Tibial artery (tissue), 4 donors: ENCODE data around the gene TTLL5.

Experiments used
- DNase-seq, 2 donors: peaks; one replicate each; pipeline ENCODE4 v3.0.0-alpha.2; 2019
- H3K27ac ChIP-seq, 2 donors: fragments of 200-600 bp; sonication (generic) in 1 of 2; 1 replicate in 1 of 2; 2 replicates in 1 of 2; pipeline ENCODE4 v1.5.1; 2018 to 2019; ENCODE audit warnings: mild to moderate bottlenecking in 1 of 2
- H3K27me3 ChIP-seq, 2 donors: fragments of 200-600 bp; sonication (generic) in 1 of 2; one replicate each; pipeline versions ENCODE4 v1.5.1 to v1.6.0; 2016 to 2019
- H3K36me3 ChIP-seq, 3 donors: fragments of 200-600 bp; sonication (generic) in 2 of 3; one replicate each; pipeline ENCODE4 v1.5.1; 2016 to 2019; ENCODE audit warnings: mild to moderate bottlenecking in 2 of 3
- H3K4me1 ChIP-seq, 4 donors: fragments of 200-600 bp; sonication (generic) in 2 of 4; 1 replicate in 3 of 4; 2 replicates in 1 of 4; pipeline ENCODE4 v1.5.1; 2016 to 2019
- H3K4me3 ChIP-seq, 2 donors: fragments of 200-600 bp; sonication (generic) in 1 of 2; 1 replicate in 1 of 2; 2 replicates in 1 of 2; pipeline ENCODE4 v1.5.1; 2018 to 2019; ENCODE audit warnings: mild to moderate bottlenecking in 2 of 2
- H3K9me3 ChIP-seq, 3 donors: fragments of 200-600 bp; sonication (generic) in 1 of 3; one replicate each; pipeline ENCODE4 v1.5.1; 2016 to 2019
- intact Hi-C: fragments of 100-400 bp; cut with DNase I; formaldehyde crosslinking; loops from one replicate; pipeline ENCODE4 v1.15.0; 2023; ENCODE audit warnings: low total_unique reads
- TF ChIP-seq, protein P1 (sequence below), 2 experiments: fragments of 200-600 bp in 1 of 2; fragments of 450-650 bp in 1 of 2; IDR thresholded peaks; one replicate each; pipeline ENCODE4 v1.5.1; 2017 to 2019; ENCODE audit warnings: antibody characterized with exemption in 2 of 2, mild to moderate bottlenecking in 1 of 2, moderate library complexity in 1 of 2

The TTLL5 gene

DNA sequence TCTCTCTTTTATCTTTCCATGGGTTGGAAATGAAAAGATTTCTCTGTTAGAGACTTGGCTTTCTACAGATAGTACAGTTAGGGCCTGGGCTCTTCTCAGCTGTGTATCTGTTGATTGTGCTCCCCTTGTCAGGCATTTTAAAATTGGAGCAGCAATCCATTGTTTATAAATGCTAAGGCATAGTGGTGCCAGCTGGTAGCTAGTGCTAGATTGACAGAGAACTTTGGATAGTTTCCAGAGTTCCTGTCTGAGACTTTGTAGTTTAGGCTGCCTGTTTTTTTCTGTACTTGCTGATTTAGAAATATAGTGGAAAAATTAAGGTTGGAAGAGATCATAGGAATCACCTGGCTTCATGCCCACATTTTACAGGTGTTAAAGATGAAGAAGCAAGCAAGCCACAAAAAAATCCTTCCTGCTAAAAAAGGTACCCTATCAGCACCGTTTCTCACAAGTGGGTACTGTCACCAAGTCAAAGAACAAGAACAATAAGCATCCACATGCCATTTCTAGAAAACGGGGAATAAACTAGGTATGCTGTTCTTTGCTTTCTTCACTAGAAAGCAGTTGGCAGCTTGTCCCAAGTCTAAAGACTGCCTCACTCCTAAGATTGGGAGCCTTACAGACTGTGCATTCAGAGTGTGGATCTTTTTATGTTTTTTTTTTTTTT lies 6.2 kb downstream of the TTLL5 start:
- Histone ChIP-seq H3K4me1 (peaks cover 0 to 6% (median 2%) of the 10 kb centered on the region in 4 donors), H3K27ac (no peak overlapping the region), H3K4me3 (no peak overlapping the region), H3K9me3 (no peaks in the 10 kb centered on the region), H3K36me3 (peaks cover 25 to 33% (median 28%) of the 10 kb centered on the region in 3 donors), H3K27me3 (no peaks in the 10 kb centered on the region)
- intact Hi-C loops = no loop called here
- TF ChIP-seq, protein P1, sequence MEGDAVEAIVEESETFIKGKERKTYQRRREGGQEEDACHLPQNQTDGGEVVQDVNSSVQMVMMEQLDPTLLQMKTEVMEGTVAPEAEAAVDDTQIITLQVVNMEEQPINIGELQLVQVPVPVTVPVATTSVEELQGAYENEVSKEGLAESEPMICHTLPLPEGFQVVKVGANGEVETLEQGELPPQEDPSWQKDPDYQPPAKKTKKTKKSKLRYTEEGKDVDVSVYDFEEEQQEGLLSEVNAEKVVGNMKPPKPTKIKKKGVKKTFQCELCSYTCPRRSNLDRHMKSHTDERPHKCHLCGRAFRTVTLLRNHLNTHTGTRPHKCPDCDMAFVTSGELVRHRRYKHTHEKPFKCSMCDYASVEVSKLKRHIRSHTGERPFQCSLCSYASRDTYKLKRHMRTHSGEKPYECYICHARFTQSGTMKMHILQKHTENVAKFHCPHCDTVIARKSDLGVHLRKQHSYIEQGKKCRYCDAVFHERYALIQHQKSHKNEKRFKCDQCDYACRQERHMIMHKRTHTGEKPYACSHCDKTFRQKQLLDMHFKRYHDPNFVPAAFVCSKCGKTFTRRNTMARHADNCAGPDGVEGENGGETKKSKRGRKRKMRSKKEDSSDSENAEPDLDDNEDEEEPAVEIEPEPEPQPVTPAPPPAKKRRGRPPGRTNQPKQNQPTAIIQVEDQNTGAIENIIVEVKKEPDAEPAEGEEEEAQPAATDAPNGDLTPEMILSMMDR (IDR thresholded peaks at IDR 0.05) = no peak
- no peak for DNase-seq

DNA sequence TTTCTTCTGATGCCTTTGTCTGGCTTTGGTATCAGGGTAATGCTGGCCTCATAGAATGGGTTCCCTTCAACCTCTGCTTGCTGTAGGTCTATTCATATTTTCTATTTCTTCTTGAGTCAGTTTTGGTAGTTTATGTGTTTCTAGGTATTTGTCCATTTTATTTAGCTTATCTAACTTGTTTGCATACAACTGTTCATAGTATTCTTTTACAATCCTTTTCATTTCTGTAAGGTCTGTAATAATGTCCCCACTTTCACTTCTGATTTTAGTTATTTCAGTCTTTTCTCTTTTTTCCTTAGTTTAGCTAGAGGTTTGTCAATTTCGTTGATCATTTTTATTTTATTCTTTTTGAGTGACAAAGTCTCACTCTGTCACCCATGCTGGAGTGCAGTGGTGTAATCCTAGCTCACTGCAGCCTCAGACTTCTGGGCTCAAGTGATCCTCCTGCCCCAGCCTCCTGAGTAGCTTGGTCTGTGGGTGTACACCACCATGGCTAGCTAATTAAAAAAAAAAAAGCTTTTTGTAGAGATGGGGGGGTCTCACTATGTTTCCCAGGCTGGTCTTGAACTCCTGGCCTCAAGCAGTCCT lies 11.7 kb downstream of the TTLL5 start:
- Histone ChIP-seq H3K4me3 (no peak overlapping the region), H3K36me3 (peaks cover 27 to 32% (median 28%) of the 10 kb centered on the region in 3 donors), H3K4me1 (no peaks in the 10 kb centered on the region), H3K27ac (no peak overlapping the region), H3K27me3 (no peaks in the 10 kb centered on the region), H3K9me3 (no peaks in the 10 kb centered on the region)
- intact Hi-C loops = no loop called here
- no peak for DNase-seq
- TF ChIP-seq, protein P1 (IDR thresholded peaks at IDR 0.05) = no peak

DNA sequence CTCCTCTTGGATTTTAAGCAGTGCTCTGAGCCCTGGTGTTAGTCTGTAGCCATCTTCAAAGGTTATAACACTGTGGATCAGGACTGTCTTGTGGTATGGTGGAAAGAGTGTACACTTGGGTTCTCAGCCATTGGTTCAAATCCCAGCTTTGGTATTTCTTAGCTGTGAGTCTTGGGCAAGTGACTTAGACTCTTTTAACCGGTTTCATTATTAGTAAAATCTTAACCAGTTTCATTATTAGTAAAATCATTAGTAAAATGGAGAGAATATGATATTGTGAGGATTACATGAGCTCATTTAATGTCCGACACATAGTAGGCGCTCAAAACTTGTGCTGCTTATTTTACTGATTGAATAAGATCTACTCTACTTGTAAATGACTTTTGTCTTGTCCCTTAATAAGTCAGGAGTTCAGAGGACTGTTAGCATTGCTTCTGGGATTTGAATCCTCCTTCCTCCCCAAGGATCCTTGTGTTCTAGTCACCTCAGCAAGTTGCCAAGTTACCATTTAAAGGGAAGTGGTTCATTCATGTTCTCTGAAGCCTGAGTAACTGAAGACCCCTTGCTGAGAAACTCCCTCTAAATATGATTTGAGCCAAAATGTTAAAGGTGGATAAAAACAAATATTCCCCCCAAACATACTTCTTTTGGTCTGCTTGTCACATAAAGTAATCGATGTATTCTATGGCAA lies 12.4 kb downstream of the TTLL5 start:
- Histone ChIP-seq H3K4me3 (no peak overlapping the region), H3K27ac (no peak overlapping the region), H3K9me3 (no peaks in the 10 kb centered on the region), H3K27me3 (no peaks in the 10 kb centered on the region), H3K4me1 (no peaks in the 10 kb centered on the region), H3K36me3 (peaks cover 23 to 32% (median 28%) of the 10 kb centered on the region in 3 donors)
- DNase-seq = no peak
- intact Hi-C loops = no loop called here
- TF ChIP-seq, protein P1 (IDR thresholded peaks at IDR 0.05) = no peak

DNA sequence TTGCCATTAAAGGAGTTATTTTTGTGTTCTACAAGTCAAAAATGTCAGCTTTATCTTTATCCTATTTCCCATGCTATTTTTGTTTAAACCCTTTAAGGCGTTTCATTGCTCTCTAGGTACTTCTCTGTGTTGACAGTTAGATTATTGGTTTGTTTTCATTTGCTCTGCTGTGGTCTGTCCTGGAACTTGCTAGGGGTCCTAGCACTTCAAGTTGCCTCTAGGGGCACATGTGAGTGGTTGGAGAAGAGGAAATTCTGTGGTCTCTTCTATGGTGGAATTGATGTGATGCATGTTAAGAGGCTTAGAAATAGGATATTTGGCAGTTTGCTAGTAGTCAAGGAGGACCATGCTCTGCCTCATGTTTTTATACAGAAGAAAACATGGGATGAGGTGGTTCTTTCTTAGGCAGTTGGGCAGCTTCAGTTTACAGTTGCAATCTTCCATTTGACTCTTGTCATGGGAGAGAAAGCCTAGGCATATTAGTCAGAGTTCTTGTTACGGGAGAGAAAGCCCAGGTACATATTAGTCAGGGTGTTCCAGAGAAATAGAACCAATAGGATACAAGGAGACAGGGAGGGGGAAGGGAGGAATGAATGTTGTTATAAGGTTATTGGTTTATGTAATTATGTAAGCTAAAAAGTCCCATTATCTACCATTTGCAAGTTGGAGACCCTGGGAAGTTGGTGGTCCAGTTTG lies 14.4 kb downstream of the TTLL5 start:
- H3K36me3 ChIP-seq = peaks cover 7 to 16% (median 12%) of the 10 kb centered on the region in 3 donors

DNA sequence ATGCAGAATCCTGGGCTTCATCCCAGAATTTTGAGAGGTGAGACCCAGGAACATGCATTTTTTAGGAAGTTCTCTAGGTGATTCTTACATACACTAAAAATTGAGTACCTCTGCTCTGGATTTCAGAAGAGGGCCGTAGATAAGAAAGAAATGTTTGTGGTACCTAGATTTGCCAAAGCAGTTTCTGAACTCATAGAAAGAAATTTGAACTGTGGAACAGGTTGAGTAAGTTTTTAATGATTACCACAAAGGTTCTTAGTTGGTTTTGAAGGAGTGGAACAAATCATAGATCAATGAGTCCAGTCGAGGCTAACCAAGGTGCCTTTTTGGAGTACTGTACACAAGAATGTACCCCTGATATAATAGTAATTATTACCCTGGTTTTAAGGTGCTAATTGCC lies 24.9 kb downstream of the TTLL5 start:
- H3K4me3 ChIP-seq = no peak overlapping the region
- H3K36me3 ChIP-seq = peaks cover 19 to 37% (median 29%) of the 10 kb centered on the region in 3 donors
- H3K4me1 ChIP-seq = no peaks in the 10 kb centered on the region
- no peaks in the 10 kb centered on the region for H3K27me3 ChIP-seq
- intact Hi-C loops = no loop called here
- H3K9me3 ChIP-seq = no peaks in the 10 kb centered on the region
- TF ChIP-seq, protein P1 (IDR thresholded peaks at IDR 0.05) = no peak
- DNase-seq = no peak
- no peak overlapping the region for H3K27ac ChIP-seq

More for the DNA sequence above, 14.4 kb downstream of the TTLL5 start:
- H3K4me3 ChIP-seq = no peak overlapping the region
- H3K27me3 ChIP-seq = no peaks in the 10 kb centered on the region
- no peaks in the 10 kb centered on the region for H3K9me3 ChIP-seq
- intact Hi-C loops = no loop called here
- no peak for DNase-seq
- TF ChIP-seq, protein P1 (IDR thresholded peaks at IDR 0.05) = no peak
- H3K4me1 ChIP-seq = no peaks in the 10 kb centered on the region
- H3K27ac ChIP-seq = no peak overlapping the region
